Muscle layer of duodenum (tissue), 2 donors: Measurements from ENCODE around the gene RIMS1.

ENCODE experiments used
- H3K27ac ChIP-seq: one replicate; pipeline ENCODE4 v1.7.0; 2013; ENCODE audit warnings: mild to moderate bottlenecking, low read length
- H3K27me3 ChIP-seq: one replicate; pipeline ENCODE4 v1.7.0; 2013; ENCODE audit warnings: low read depth, mild to moderate bottlenecking, control low read depth, low read length
- H3K36me3 ChIP-seq, 2 donors: one replicate each; pipeline ENCODE4 v1.7.0; 2013; ENCODE audit warnings: low read length in 2 of 2, control low read depth in 1 of 2, mild to moderate bottlenecking in 1 of 2; ENCODE audit not compliant: insufficient read depth in 2 of 2, control insufficient read depth in 1 of 2
- H3K4me1 ChIP-seq, 2 donors: one replicate each; pipeline ENCODE4 v1.7.0; 2013; ENCODE audit warnings: low read length in 2 of 2, mild to moderate bottlenecking in 2 of 2, control low read depth in 1 of 2, moderate library complexity in 1 of 2; ENCODE audit not compliant: insufficient read depth in 2 of 2, control insufficient read depth in 1 of 2
- H3K4me3 ChIP-seq, 2 donors: one replicate each; pipeline ENCODE4 v1.7.0; 2013; ENCODE audit warnings: low read length in 2 of 2, low read depth in 1 of 2, mild to moderate bottlenecking in 1 of 2
- H3K9me3 ChIP-seq, 2 donors: one replicate each; pipeline ENCODE4 v1.7.0; 2013; ENCODE audit warnings: low read length in 2 of 2, control low read depth in 1 of 2, mild to moderate bottlenecking in 1 of 2; ENCODE audit not compliant: control insufficient read depth in 1 of 2
- donor health status: healthy.

Gene RIMS1

GRCh38 chr6:72048080-72048479 lies 161.7 kb downstream of the RIMS1 start:
- no peak overlapping the region for H3K4me3 ChIP-seq
- no peaks in the 10 kb centered on the region for H3K4me1 ChIP-seq
- no peak overlapping the region for H3K27ac ChIP-seq
- no peaks in the 10 kb centered on the region for H3K36me3 ChIP-seq
- no peaks in the 10 kb centered on the region for H3K9me3 ChIP-seq
- H3K27me3 ChIP-seq: no peaks in the 10 kb centered on the region

- Histone ChIP-seq H3K27me3 (no peaks in the 10 kb centered on the region), H3K9me3 (peaks cover 0 to 3% of the 10 kb centered on the region in 2 donors), H3K27ac (no peak overlapping the region), H3K4me1 (no peaks in the 10 kb centered on the region), H3K4me3 (no peak overlapping the region), H3K36me3 (no peaks in the 10 kb centered on the region)
Observed at GRCh38 chr6:72049376-72049775, 163.0 kb downstream of the RIMS1 start.

DNA sequence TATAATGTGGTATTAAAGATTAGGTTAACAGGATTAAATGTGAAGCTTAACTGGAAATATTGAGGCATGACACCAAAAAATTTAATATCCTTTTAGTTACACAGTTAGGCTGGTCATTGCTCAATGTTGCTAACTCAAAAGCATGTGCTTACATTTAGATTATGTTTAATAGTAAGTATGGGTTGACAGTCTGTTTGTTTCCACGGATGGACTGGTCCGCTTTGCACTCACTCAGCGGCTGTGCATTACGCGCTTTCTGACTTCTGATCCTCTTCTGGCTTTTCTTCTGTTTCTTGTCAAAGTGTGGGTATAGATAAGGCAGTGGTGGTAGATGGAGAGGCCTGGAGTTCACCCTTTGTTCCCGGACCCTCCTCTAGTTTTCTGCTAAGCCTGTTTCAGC lies 174.9 kb downstream of the RIMS1 start:
- H3K27ac ChIP-seq: no peak overlapping the region
- H3K27me3 ChIP-seq: no peaks in the 10 kb centered on the region
- H3K4me3 ChIP-seq: no peak overlapping the region

DNA sequence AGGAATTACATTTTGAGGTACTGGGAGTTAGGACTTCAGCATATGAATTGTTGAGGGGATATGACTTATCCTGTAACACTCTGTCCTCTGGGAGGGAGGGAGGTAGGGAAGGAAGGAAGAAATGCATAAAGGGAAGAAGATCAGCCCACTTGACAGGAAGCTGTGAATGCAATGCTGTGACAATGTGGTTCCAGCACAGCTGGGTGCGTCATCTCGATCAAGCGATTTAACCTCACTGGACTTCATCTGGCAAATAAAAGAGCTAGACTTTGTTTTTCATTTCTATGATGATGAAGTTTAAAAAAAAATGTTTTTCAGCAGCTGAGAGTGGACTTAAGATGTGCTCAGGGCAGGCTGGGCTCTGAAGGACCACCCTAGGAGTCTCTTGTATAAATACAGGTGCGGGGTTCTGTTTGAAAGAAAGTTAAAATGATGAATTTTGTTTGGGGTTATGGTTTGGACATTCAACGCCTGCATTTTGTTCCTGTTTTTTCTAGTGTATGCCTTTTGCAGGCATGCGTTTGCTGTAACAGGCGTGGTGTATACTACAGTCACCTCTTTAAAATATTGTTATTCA lies 178.1 kb downstream of the RIMS1 start:
- Histone ChIP-seq H3K27ac (no peak overlapping the region), H3K4me1 (no peaks in the 10 kb centered on the region), H3K36me3 (no peaks in the 10 kb centered on the region), H3K9me3 (no peaks in the 10 kb centered on the region), H3K4me3 (no peak overlapping the region), H3K27me3 (no peaks in the 10 kb centered on the region)

More for the DNA sequence above, 174.9 kb downstream of the RIMS1 start:
- Histone ChIP-seq H3K9me3 (no peaks in the 10 kb centered on the region), H3K36me3 (no peaks in the 10 kb centered on the region), H3K4me1 (no peaks in the 10 kb centered on the region)

DNA sequence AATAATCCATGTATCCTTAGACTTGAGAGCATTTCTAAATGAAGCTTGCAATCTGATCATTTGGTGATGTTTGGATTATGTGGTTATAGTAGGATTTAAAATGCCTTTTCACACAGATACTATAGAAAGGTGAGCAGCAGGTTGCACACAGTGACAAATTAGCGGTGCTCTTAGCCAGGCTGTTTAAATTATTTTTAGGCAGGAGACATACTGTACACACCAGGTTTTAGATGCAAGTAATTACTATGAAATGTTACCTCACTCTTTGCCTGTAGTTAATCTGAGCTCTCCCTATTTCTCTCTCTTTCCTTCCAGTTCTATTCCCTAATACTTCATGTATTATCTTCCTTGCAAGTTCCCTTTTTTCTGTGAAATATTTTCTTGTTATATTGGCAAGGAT lies 191.7 kb downstream of the RIMS1 start:
- no peak overlapping the region for H3K27ac ChIP-seq
- no peaks in the 10 kb centered on the region for H3K4me1 ChIP-seq
- no peaks in the 10 kb centered on the region for H3K9me3 ChIP-seq
- no peak overlapping the region for H3K4me3 ChIP-seq
- H3K27me3 ChIP-seq: no peaks in the 10 kb centered on the region
- H3K36me3 ChIP-seq: no peaks in the 10 kb centered on the region

DNA sequence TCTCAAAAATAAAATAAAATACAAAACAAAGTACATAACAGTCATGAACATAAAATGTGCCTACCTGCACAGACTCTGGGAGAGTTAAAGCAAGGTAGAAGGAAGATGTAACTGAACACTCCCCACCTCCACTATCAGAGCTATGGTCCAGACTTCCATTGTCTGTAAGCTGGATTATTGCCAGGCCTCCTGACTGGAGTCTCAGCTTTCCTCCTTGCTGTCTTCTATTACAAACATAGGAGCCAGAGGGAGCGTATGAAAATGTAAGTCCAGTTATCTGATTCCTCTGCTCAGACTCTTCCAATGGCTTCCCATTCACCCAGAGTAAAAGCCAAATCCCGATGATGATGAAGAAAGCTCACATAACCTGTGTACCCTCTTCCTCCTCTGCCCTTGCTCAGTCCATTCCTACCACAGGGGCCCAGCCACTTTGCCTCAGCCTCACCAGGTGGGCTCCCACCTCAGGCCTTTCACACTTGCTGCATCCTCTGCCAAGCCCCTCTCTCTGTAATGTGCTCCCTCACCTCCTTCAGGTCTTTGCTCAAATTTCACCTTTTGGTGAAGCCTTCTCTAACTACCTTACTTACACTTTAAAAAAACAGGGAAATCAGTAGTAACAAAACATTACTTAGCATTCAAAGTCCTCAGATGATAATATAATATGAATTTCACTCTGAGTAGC lies 194.1 kb downstream of the RIMS1 start:
- no peaks in the 10 kb centered on the region for H3K27me3 ChIP-seq
- H3K27ac ChIP-seq: no peak overlapping the region
- no peaks in the 10 kb centered on the region for H3K36me3 ChIP-seq
- no peak overlapping the region for H3K4me3 ChIP-seq
- no peaks in the 10 kb centered on the region for H3K9me3 ChIP-seq
- H3K4me1 ChIP-seq: no peaks in the 10 kb centered on the region

- no peak overlapping the region for H3K4me3 ChIP-seq
- no peak overlapping the region for H3K27ac ChIP-seq
- H3K4me1 ChIP-seq: no peaks in the 10 kb centered on the region
- no peaks in the 10 kb centered on the region for H3K36me3 ChIP-seq
- H3K27me3 ChIP-seq: no peaks in the 10 kb centered on the region
- H3K9me3 ChIP-seq: no peaks in the 10 kb centered on the region
Observed at GRCh38 chr6:72081871-72082270, 195.5 kb downstream of the RIMS1 start.

DNA sequence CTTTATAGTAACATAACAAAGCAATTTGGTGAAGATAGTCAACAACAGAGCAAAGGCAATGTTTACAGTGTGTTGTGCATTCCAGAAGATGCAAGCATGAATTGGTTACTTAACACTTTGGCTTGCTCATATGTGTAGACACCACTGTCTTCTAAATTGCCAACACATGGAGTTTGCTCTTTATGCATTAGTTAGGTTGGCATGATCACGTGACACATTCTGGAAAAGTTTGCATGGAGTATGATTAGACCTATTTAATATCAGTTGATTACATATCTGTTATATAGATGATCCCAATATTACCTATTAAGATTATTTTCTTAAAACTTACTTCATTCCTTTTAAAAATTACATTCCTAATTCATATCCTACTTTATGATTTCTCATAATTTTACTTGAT lies 197.6 kb downstream of the RIMS1 start:
- Histone ChIP-seq H3K36me3 (no peaks in the 10 kb centered on the region), H3K27ac (no peak overlapping the region), H3K4me1 (no peaks in the 10 kb centered on the region), H3K9me3 (no peaks in the 10 kb centered on the region), H3K4me3 (no peak overlapping the region), H3K27me3 (no peaks in the 10 kb centered on the region)

- H3K4me1 ChIP-seq: no peaks in the 10 kb centered on the region
- H3K9me3 ChIP-seq: no peaks in the 10 kb centered on the region
- no peaks in the 10 kb centered on the region for H3K36me3 ChIP-seq
- H3K4me3 ChIP-seq: no peak overlapping the region
- no peak overlapping the region for H3K27ac ChIP-seq
- no peaks in the 10 kb centered on the region for H3K27me3 ChIP-seq
Observed at GRCh38 chr6:72084992-72085569, 198.7 kb downstream of the RIMS1 start.

- Histone ChIP-seq H3K36me3 (no peaks in the 10 kb centered on the region), H3K4me1 (no peaks in the 10 kb centered on the region), H3K9me3 (no peaks in the 10 kb centered on the region), H3K4me3 (no peak overlapping the region), H3K27me3 (no peaks in the 10 kb centered on the region), H3K27ac (no peak overlapping the region)
Observed at GRCh38 chr6:72094506-72094905, 208.2 kb downstream of the RIMS1 start.

DNA sequence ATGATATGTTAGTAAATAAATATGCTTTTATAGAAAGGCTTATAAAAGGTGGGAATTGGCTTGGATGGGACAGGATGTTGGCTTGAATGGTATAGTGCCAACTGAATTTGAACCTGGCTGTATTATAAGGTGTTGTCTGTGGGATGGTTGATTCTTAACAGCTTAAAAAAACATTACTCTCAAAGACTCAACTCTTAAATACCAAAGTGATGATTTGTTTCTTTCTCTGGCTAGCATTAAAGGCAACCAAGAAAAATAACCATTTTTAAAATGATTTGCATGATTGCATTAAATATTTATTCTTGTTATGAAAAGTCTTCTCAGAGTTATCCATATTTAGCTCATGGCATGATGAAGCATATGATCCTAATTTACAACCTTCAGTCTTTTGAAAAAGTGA lies 216.2 kb downstream of the RIMS1 start:
- no peak overlapping the region for H3K4me3 ChIP-seq
- no peak overlapping the region for H3K27ac ChIP-seq
- no peaks in the 10 kb centered on the region for H3K36me3 ChIP-seq
- no peaks in the 10 kb centered on the region for H3K27me3 ChIP-seq
- H3K4me1 ChIP-seq: no peaks in the 10 kb centered on the region
- H3K9me3 ChIP-seq: no peaks in the 10 kb centered on the region

- Histone ChIP-seq H3K4me1 (no peaks in the 10 kb centered on the region), H3K27me3 (no peaks in the 10 kb centered on the region)
Observed at GRCh38 chr6:72111611-72112010, 225.3 kb downstream of the RIMS1 start.

More at GRCh38 chr6:72111611-72112010, 225.3 kb downstream of the RIMS1 start:
- Histone ChIP-seq H3K27ac (no peak overlapping the region), H3K9me3 (no peaks in the 10 kb centered on the region), H3K4me3 (no peak overlapping the region), H3K36me3 (no peaks in the 10 kb centered on the region)
